Left lung (tissue), 10 donors: ENCODE results near the gene CSF1. TPM values are rescaled to one million over a fixed set of nuclear protein-coding genes. Genes with fewer than 3 reads are reported as not detected.

Experiments used
- ATAC-seq: fragments of 200-7000 bp; cut with Tn5 transposase; one replicate; pipeline ENCODE4 v1.9.1; 2020; ENCODE audit warnings: moderate library complexity
- DNase-seq, 4 donors: peaks; one replicate each; pipeline ENCODE4 v3.0.0-alpha.2; 2013 to 2020
- H3K27ac ChIP-seq, 2 donors: fragments of 200-600 bp; sonication (generic) in 1 of 2; one replicate each; pipeline versions ENCODE4 v1.5.0 to v1.8.0; 2020 to 2021
- H3K27me3 ChIP-seq, 2 donors: fragments of 200-600 bp; sonication (generic) in 1 of 2; one replicate each; pipeline versions ENCODE4 v1.5.0 to v1.8.0; 2020 to 2021
- H3K36me3 ChIP-seq, 2 donors: fragments of 200-600 bp; sonication (generic) in 1 of 2; one replicate each; pipeline versions ENCODE4 v1.5.0 to v1.8.0; 2020 to 2021
- H3K4me1 ChIP-seq, 2 donors: fragments of 200-600 bp; one replicate each; pipeline ENCODE4 v1.8.0; 2021
- H3K4me3 ChIP-seq, 2 donors: fragments of 200-600 bp; sonication (generic) in 1 of 2; one replicate each; pipeline versions ENCODE4 v1.5.0 to v1.8.0; 2020 to 2021; ENCODE audit warnings: mild to moderate bottlenecking in 1 of 2
- H3K9me3 ChIP-seq, 2 donors: fragments of 200-600 bp; sonication (generic) in 1 of 2; one replicate each; pipeline versions ENCODE4 v1.5.0 to v1.8.0; 2020 to 2021
- CTCF ChIP-seq, 2 donors: fragments of 200-600 bp; sonication (generic) in 1 of 2; IDR thresholded peaks; one replicate each; pipeline versions ENCODE4 v1.5.0 to v1.8.0; 2021; ENCODE audit warnings: antibody characterized with exemption in 2 of 2
- intact Hi-C, 2 donors: fragments of 100-400 bp; cut with DNase I; formaldehyde crosslinking; loops; one replicate each; pipeline versions ENCODE4 v1.11.2 to v1.14.2; 2022
- polyA plus RNA-seq, 6 donors: library from polyadenylated mRNA; unstranded; fragments of 120-200 nt; gene quantifications; one replicate each; pipeline ENCODE4 v1.2.1, GENCODE V29; 2013; ENCODE audit not compliant: insufficient read length in 6 of 6
- total RNA-seq, 2 donors: library from RNA; stranded (reverse); fragmentation: NEBNext Ultra II Directional; extraction: Animal tissue kit (Norgen Biotek cat#: 25700); gene quantifications; one replicate each; pipeline ENCODE4 v1.2.1, GENCODE V29; 2021
- donor health status: DM: no; HTN: yes; CAD: no.
- donor health status: DM: no; HTN: no; CAD: no.

The CSF1 gene
- total and polyA plus RNA-seq, 8 donors, result 6.9 to 68.0 (median 10.0) TPM

- intact Hi-C loops, result no loop called here
- peaks cover 0 to 88% of the 10 kb centered on the region in 2 donors for H3K4me1 ChIP-seq
- H3K9me3 ChIP-seq, result no peaks in the 10 kb centered on the region
- no peaks in the 10 kb centered on the region for H3K36me3 ChIP-seq
- no peak for TF ChIP-seq CTCF (IDR thresholded peaks at IDR 0.05)
- no peak for ATAC-seq
- no peaks in the 10 kb centered on the region for H3K27me3 ChIP-seq
- H3K27ac ChIP-seq, result peak overlapping the region in 1 of 2 donors; percentile 81
- no peak overlapping the region for H3K4me3 ChIP-seq
- no peak for DNase-seq
Measured at GRCh38 chr1:109897259-109897955, 13.2 kb upstream of the CSF1 start.

GRCh38 chr1:109898842-109899241, 11.8 kb upstream of the CSF1 start:
- intact Hi-C loops, result no loop called here
- Histone ChIP-seq H3K36me3 (no peaks in the 10 kb centered on the region), H3K9me3 (no peaks in the 10 kb centered on the region), H3K27me3 (no peaks in the 10 kb centered on the region), H3K27ac (peak overlapping the region in 1 of 2 donors; percentile 79), H3K4me3 (no peak overlapping the region), H3K4me1 (peaks cover 0 to 73% of the 10 kb centered on the region in 2 donors)
- no peak for DNase-seq
- ATAC-seq, result no peak
- no peak for TF ChIP-seq CTCF (IDR thresholded peaks at IDR 0.05)

DNA sequence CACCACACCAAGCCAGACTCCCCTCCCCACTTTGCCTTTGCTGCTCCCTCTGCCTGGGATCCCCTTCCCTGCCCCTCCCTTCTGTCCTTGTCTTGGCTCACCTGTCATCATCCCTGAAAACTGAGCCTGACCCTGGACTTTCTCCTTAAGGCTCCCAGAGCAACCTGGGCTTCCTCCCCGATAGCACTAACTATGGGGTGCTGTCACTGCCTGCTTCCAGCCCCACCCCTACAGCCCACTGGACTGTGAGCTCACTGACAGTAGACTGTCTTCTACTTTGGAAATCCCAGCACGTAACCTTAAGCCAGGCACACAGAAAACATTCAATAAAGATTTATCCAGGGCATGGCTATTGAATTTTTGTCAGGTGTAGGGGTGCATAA, 9.5 kb upstream of the CSF1 start:
- ATAC-seq, result no peak
- H3K36me3 ChIP-seq, result no peaks in the 10 kb centered on the region
- TF ChIP-seq CTCF (IDR thresholded peaks at IDR 0.05), result no peak
- intact Hi-C loops, result no loop called here
- H3K27me3 ChIP-seq, result no peaks in the 10 kb centered on the region
- peaks cover 0 to 62% of the 10 kb centered on the region in 2 donors for H3K4me1 ChIP-seq
- no peak overlapping the region for H3K27ac ChIP-seq
- no peaks in the 10 kb centered on the region for H3K9me3 ChIP-seq
- no peak overlapping the region for H3K4me3 ChIP-seq
- DNase-seq, result no peak

DNA sequence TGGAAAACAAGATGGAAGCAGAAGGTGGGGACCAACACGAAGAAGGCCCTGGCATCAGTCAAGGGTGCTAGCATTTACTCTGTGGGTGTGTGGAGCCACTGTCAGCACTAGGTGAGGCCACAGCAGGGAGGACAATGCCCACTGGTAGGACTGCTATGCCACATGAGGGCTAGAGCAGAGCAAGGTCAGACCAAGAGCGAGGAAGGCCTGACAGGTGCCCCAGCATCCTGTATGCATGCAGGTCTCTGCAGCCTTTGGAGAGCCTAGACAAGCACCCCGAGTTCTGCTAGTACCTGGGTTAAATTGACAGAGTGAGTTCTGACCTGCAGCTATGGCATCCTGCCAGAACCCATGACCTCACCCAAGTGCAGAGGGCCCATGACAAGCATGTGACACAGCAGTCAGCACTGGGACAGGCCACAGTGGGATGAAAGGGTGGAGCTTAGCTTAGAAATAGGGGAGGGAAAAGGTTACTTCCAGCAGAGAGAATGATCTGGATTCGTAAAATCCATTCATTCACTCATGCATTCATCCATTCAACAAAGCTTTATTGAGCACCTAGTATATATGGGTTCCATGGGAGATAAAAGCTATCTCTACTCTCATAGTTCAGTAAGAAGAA, 9.0 kb upstream of the CSF1 start:
- DNase-seq, result peak in 2 of 4 donors; percentile 83 to 85
- no peak overlapping the region for H3K4me3 ChIP-seq
- intact Hi-C loops, result no loop called here
- no peak for TF ChIP-seq CTCF (IDR thresholded peaks at IDR 0.05)
- no peak overlapping the region for H3K27ac ChIP-seq
- ATAC-seq, result peak; percentile 58
- peaks cover 0 to 62% of the 10 kb centered on the region in 2 donors for H3K4me1 ChIP-seq
- no peaks in the 10 kb centered on the region for H3K27me3 ChIP-seq
- H3K36me3 ChIP-seq, result no peaks in the 10 kb centered on the region
- H3K9me3 ChIP-seq, result no peaks in the 10 kb centered on the region

GRCh38 chr1:109902204-109902985, 8.3 kb upstream of the CSF1 start:
- no peak overlapping the region for H3K27ac ChIP-seq
- H3K27me3 ChIP-seq, result no peaks in the 10 kb centered on the region
- DNase-seq (no peak), ATAC-seq (no peak)
- H3K9me3 ChIP-seq, result no peaks in the 10 kb centered on the region
- peaks cover 0 to 62% of the 10 kb centered on the region in 2 donors for H3K4me1 ChIP-seq
- no peak overlapping the region for H3K4me3 ChIP-seq
- intact Hi-C loops, result no loop called here
- H3K36me3 ChIP-seq, result no peaks in the 10 kb centered on the region
- no peak for TF ChIP-seq CTCF (IDR thresholded peaks at IDR 0.05)
